HG03175 (cell line): ENCODE measurements around the gene ZNF652.
"Not testable (repeated sequence)": the region's sequence is repeated elsewhere in the genome, so short reads cannot be mapped to it uniquely, and the experiment has no call there.

Experiments
- ATAC-seq: cut with Tn5 transposase; IDR thresholded peaks from one replicate; pipeline ENCODE4 v1.9.1; 2021; ENCODE audit warnings: mild to moderate bottlenecking, moderate library complexity; ENCODE audit not compliant: unreplicated experiment

Gene ZNF652

DNA sequence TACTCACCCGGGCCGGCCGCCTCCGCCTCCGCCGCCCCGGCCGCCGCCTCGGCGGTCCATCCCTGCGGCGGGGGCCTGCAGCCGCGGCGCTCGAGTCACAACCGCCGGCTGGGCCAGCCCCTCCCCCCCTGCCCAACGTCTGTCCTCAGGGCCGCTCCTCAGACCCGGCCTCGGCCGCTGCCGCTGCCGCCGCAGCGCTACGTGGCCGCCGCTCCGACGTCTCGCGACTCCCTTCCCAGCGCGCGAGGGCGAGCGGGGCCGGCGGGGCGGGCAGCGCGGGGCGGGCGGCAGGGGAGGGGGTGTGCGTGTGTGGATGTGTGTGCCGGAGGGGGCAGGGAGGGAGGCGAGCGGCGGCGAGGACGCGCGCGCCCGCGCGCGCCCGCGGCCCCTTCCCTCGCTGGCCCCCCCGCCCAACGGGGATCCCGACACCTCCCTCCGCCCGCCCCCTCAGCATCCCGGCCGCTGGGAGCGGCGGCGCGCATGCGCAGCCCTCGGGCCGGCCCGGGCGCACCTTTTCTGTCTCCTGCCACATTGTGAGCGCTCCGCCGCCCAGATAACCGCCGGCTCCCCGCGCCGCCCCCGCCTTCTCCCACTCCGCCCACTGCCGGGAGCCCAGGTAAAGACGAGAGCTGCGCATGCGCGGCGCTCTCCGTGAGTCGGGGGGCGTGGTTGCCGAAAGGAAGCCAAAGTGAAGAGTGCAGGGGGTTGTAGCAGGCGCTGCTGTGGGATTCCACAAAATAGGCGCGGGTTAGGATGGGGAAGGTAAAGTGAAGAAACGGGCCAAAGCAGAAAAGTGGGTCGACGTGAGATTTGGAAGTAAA, at the start of gene ZNF652:
Gene ZNF652, minus strand, starts transcription at position 349 of the 821 bp plus-strand sequence. CDS start 44,525 bp downstream, outside the sequence.
- peak; percentile 68 for ATAC-seq

DNA sequence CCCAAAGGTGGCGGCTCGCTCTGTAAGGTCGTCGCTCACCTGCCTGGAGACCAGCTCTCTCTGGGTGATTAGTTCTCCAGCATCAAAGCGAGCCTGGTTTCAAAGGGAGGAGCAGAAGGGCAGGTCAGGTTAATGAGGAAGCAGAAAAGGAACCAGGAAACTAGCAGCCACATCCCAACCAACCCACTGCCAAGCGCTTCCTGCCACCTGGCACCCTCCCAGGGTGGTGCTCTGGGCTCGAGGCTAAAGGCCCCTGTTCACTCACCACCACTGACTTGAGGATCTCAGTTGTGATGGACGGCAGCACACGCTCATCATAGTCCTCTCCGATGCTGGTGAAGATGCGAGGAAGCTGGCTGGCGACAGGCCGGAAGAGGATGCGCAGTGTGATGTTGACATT, 47.0 kb upstream of the ZNF652 start:
- no peak for ATAC-seq

DNA sequence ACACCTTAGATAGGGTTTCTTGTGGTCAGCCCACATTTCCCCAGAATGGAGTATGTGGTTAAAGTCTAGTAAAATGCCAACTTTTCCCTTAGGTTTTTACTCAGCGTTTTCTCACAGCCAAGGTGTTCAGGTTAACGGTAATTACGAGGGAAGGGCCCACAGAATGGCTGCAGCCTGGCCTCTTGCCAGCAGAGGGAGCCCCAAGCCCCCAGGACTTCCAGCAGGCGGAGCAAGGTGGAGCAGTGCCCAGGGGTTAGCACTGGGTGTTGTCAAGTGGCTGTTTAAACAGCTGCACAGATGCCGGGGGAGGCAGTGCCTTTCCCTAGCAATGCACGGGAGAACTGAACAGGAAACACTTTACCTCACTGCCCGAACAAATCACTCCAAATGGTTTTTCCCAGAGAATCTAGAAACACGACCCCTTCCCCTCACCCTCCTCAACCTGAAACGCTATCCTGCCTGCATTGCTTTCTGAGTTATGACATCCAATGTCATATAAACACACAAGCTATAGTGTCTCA, 46.0 kb upstream of the ZNF652 start:
- peak; percentile 71 for ATAC-seq

DNA sequence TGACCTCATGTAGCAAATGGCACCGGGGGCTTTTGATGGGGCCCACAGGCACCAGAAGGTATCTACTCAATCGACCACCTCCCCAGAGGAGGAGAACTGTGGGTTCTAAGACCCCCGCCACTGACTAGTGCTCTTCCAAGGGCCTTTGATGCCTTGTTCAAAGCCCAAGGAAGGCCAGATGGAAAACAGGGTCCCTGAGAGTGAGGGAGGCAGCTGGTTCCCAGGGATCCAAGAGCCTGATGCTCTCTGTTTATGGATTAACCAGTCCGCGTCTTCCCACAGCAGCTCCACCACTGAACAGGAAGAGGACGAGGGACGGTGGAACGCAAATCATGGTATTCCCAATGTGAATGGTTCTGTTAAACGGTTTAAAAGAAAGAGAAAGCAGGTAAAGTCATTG, 45.0 kb upstream of the ZNF652 start:
- ATAC-seq, result no peak

DNA sequence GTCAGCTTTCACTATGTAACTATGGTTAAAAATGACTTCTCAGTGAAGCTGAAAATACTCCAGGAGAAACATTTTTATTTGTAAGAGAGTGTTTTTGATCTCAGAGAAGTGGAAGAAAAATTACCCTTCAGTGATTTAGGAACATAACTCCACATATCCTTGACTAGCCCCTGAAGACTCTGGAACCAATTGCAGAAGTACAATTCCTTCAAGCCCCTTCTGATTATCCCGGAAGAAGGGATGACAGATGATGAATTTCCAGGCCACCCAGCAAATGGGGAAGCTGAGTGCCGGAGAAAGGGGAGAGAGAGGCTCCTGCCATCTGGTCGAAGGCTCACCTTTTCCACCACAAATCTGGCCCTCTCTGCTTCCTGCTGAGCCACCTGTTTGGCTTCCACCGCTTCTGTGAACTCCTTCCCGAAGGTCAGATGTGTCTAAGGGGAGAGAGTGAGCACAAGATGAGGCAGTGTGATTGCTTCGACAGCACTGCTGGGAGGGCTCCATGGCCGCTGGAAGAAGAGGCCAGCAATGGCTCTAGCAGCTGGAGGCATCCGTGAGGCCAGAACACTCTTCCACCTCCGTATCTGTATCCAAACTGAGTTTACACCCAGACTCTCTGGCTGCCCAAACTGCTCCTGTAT, 44.5 kb upstream of the ZNF652 start:
- ATAC-seq, result no peak

DNA sequence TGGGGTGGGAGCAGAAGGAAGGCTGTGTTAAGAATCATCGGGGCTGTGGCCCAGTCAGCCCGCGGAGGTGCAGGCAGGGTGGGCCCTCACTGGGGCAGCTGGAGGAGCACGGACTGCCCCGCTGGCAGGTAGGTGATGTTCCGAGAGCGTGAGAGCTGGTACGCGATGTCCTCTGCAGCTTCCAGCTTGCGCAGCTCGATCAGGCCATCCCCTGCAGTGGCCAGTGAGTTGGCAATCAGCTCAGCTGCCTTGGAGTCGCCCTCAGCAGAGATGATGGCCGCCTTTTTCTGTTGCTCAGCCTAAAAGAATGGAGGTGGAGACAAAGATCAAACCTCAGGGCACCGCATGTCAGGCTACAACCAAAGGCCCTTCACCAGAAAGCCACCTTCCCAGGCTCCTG, 42.9 kb upstream of the ZNF652 start:
- no peak for ATAC-seq

DNA sequence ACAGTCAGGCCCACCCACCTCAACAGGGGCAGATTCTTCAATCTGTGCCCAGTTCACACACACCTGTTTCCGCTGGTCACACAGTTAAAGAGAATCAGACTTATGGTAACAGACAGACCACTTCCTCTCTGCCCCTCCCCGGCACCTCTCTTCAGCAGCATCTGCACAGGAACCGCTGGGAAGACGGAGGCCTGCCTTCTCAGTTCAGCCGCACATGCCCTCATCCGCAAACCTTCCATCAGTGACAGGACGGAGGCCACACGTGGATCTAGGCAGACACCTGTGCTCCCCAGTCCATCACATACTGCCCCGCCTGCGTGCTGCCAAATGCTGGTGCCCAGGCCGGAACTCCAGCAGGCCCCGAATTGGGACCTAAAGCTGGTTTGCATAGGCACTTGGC, 42.3 kb upstream of the ZNF652 start:
- no peak for ATAC-seq

DNA sequence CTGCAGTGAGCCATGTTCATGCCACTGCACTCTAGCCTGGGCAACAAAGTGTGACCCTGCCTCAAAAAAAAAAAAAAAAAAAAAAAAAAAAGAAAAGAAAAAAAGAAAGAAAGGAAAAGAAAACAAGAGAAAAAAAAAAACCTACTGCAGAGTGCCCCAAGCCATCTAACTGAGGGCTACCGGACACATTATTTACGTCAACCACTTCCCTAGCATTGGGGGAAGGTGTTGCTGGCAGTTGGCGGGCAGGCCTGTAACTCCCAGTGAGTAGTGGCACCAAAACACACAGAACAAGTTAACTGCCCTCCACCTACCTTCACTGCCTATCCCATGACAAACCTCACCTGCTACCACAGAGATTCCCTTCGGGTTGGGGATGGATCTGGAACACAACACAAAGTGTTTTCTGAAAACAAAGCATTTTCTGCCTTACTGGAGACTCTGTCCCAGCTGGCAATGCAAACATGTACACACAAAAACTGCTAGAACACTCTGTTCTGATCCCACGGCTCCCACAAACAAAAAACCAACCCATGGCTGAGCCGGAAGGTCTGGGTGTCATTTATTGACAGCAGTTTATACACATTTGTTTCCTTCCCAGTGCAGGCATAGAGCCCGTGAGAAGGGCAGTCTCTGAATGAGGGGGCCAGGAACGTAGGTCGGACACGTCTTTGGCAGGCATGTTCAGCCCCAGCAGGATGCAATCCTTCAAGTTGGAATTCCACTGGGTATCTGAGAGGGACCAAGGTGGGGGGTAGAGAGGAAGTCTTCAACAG, 41.7 kb upstream of the ZNF652 start:
- no peak for ATAC-seq

DNA sequence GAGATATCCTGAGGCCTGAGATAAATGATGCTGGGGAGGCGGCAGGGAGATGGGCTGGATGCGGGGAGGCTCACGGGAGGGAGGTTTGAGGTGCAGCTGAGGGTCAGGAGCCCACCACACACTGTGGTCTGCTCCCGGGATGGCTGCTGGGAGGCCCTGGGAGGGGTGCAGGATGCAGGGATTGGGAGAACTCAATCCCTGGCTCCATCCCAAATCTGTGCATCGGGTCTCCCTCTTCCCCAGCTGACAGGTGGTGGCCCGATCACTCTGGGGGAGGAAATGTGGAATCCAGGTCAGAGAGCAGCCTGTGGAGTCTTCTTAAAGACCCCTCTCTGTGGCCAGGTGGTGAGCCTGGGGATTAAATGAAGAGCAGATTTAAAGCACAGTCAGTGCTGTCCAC, 40.7 kb upstream of the ZNF652 start:
- no peak for ATAC-seq

DNA sequence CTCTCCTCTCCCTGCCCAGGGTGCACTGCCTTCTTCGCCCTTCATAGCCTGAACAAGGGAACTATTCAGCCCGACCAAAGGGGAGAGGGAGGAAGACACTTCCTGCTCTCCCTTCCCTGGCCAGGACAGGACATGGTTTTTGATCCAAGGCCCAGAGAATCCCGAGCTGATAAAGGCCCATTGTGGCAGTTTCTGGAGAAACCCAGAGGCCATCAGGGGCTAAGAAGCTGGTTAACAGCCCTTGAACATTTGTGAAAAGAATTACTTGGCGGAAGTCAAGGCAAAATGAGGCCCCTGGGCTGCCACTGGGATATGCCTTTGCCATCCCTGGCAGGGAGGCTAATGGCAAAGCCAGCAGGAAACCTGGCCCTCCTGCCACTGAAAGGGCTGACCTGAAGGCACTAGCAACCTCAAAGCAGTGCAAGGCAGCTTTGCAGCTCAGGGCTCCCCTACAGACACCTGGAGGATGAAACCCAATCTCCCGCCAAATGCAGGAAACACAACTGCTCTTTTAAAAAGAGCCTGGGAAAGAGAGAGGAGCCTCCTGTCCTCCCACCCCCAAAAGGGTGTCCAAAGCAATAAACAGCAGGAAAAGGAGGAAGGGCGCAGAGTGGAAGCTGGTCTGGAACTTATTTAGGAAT, 40.0 kb upstream of the ZNF652 start:
- ATAC-seq, result no peak

DNA sequence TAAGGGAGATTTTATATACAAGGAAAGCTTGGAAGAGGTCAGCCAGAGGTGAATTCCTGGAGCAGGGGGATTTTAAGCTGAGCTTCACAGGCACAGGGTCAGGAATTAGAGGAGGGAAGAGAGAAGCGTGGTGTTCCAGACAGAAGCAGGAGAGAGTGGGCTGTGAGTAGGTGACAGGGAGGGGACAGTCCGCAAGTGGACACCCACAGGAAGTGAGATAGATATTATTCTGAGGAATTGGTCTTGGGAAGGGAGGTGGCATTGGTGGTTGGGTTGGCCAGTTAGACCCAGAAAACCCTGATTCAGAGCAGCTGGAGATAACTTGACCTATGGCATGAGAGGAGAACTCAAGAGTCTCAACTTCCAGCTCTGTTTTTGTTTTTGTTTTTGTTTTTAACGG, 37.9 kb upstream of the ZNF652 start:
- ATAC-seq, result no peak

DNA sequence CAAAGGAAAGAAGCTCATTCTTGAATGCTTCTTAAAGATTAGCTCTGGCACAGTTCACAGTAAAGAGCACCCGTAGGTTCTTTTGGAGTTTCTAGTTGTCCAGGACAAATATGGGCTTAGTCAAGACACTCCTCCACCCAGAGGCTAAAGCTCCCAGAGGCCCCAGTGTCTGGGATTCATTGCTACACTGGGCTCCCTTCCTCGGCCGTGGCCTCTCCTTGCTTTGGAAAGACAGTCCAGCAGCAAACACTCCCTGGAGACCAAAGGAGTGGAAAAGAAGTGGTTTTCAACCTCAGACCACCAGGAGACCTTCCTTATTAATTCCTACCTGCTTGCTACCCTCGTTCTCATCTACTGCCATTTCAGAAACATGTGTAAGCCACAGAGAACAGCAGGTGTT, 35.5 kb upstream of the ZNF652 start:
- ATAC-seq, result no peak

DNA sequence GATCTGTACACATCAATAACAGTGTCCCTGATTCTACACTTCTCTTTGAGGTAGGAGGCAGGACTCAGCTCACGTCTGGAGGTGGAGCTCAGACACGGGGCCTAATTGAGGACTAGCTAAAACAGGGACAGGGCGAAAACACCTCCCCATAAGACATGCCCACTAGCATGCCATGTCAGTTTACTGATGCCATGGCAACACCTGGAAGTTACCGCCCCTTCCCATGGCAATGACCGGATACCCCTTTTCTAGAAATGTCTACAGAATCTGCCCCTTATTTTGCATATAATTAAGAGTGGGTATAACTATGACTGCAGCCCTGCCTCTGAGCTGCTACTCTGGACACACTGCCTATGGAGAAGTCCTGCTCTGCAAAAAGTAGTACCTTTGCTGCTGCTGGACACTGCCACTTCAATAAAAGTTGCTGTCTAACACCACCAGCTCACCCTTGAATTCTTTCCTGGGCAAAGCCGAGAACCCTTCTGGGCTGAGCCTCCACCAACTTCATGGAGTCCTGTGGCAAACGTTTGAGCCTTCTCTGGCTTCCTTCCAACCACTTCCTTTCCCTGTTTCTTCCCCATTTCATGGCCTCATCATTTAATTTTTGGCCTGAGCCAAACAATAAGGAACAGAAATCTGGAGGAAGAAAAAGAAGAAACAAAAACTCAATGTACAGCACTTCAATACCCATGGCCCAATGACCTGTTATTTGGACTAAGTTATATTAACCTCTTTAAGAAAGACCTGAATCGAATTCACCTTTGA, 31.6 kb upstream of the ZNF652 start:
- ATAC-seq, result no peak

DNA sequence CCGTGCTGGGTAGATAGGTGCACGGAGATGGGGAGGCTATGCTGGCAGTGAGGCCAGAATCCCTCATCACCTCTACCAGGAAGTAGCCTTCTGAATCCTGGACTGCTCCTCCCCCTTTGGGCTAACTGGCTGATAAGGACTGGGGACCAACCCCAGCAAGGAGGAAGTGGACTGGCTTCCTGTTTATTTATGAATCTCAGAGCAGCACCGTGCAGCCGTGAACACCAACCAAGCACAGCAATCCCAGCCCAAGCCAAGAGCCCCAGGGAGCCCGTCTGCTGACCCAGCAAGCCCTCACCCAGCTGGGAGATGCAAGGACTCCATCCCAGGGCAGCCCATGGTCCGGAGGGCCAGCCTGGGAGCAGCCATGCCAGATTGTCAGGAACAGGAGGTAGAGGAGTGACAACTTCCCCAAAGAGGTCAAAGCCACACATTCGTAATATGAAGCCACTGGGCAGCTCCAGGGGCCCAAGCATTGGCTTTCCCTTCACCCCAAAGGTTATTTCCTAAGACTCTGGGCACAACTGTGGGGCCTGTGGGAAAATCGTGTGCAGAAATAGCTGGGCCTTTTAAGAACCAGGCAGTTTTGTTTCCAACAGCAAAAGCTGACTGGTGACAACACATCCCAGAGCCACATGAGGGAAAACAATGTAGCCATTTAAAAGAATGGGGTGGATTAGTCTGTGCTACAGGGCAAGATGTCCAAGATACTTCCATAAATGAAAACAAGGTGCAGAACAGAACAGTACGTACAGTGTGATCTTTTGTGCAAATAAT, 28.7 kb upstream of the ZNF652 start:
- ATAC-seq, result no peak

DNA sequence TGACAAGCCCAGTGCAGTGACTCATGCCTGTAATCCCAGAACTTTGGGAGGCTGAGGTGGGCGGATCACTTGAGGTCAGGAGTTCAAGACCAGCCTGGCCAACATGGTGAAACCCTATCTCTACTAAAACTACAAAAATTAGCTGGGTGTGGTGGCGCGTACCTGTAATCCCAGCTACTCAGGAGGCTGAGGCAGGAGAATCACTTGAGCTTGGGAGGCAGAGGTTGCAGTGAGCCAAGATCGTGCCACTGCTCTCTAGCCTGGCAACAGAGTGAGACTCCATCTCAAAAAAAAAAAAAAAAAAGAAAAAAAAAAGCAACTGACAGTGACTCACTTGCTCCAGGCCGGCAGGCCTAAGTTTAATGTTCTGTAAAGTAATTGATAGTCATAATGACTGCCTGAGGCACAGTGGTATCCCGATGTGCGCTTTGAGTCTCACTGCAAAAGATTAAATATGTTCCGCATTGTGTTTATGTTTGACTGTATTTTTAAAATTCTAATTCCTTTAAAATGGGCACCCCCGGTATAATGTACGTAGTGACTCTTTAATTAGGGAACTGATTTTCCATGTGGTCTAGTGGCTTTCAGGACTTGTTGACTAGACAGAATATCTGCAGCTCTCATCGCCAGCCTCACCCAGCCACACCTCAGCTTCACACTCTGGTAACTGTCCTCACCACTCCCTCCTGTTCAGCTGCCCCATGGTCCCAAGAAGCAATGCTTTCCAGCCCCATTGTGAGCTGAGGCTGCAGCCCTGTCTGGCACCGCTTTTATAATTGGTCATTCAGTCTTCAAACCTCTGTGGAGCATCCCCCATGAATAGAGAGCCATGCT, 27.7 kb upstream of the ZNF652 start:
- not testable (repeated sequence) for ATAC-seq

DNA sequence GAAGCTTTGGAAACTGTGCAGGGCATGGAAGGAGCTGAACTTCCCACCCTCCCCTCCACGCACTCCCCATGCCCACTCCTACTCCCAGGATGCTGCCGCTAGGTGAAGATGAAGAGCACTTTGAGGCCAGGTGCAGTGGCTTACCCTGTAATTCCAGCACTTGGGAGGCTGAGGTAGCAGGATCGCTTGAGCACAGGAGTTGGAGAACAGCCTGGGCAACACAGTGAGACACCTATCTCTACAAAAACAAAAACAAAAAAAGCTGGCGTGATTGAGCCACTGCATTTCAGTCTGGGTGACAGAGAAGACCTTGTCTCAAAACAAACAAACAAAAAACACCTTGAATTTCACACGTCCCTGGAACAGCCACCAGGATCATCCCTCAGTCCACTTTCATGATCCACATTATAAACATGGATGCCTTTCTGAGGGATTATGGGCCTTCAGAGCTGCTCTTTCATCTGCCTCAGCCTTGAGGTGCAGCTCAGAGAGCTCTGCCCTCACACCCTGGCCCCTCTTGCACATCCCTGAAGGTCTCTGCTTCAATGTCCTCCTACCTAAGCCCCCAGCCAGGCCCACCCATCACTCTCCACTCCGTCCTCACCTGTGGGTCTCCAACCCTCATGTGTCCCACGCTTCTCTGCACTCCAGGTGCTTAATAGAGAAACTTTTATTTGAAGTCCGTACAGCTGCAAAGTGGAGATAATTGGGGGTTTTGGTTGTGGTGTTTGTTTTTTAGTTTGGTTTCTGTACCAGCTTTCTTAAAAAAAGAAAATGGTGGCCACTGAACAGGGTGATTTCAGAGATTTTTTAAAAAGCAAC, 26.9 kb upstream of the ZNF652 start:
- no peak for ATAC-seq

DNA sequence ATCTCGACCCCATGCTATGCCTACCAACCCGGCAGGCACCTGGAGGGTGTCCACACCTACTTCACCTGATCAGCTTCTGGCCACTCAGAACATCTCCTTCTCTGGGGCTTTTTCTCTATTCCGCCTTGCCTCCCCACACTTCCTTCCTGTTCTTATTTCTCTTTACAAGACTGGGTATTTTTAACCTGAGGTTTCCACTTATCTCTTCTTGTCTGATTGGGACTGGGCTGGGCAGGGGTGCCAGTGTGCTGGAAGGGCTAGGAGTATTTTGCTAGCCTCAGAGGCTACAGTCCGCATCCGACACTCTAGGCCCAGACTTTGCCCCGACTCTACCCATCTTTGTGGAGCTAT, 26.2 kb upstream of the ZNF652 start:
- peak; percentile 60 for ATAC-seq
